ENCODE data around the gene CTTN. TPM values are rescaled to one million over a fixed set of nuclear protein-coding genes. Genes with fewer than 3 reads are reported as not detected.

Gene CTTN
- total RNA-seq, 1 donor: 406 TPM

DNA sequence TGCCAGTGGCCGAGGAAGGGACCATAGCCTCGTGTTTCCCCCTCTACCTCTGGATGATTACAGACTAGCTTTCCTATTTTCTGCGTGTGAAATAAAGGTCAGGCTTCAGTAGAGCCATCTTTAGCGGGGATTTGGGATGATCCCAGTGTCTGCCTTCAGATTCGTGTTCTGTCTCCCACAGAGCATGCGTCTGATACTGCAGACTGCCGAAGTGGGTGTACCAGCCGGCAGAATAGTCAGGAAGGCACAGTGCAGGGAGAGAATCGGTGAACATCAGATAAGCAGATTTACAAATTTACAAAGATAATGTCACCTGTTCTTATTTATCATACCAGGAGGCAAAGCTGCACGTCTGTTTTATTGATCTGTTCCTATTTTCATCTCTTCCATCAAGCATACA is 11.1 kb downstream of the CTTN start:
- DNase-seq (ENCODE audit: low read depth): no peak
- H3K4me3 ChIP-seq (ENCODE audit: low read depth, low read length): no peak overlapping the region
- no peak for TF ChIP-seq CTCF (IDR thresholded peaks at IDR 0.05; ENCODE audit: insufficient read depth, low read depth, low read length)

GRCh38 chr11:70409871-70410270 is 11.5 kb downstream of the CTTN start:
- no peak for DNase-seq (ENCODE audit: low read depth)
- TF ChIP-seq CTCF (IDR thresholded peaks at IDR 0.05; ENCODE audit: insufficient read depth, low read depth, low read length): no peak

GRCh38 chr11:70410276-70411205 is 12.2 kb downstream of the CTTN start:
- no peak overlapping the region for H3K4me3 ChIP-seq (ENCODE audit: low read depth, low read length)
- no peak for DNase-seq (ENCODE audit: low read depth)
- no peak for TF ChIP-seq CTCF (IDR thresholded peaks at IDR 0.05; ENCODE audit: insufficient read depth, low read depth, low read length)

More at GRCh38 chr11:70409871-70410270, 11.5 kb downstream of the CTTN start:
- H3K4me3 ChIP-seq (ENCODE audit: low read depth, low read length): no peak overlapping the region

DNA sequence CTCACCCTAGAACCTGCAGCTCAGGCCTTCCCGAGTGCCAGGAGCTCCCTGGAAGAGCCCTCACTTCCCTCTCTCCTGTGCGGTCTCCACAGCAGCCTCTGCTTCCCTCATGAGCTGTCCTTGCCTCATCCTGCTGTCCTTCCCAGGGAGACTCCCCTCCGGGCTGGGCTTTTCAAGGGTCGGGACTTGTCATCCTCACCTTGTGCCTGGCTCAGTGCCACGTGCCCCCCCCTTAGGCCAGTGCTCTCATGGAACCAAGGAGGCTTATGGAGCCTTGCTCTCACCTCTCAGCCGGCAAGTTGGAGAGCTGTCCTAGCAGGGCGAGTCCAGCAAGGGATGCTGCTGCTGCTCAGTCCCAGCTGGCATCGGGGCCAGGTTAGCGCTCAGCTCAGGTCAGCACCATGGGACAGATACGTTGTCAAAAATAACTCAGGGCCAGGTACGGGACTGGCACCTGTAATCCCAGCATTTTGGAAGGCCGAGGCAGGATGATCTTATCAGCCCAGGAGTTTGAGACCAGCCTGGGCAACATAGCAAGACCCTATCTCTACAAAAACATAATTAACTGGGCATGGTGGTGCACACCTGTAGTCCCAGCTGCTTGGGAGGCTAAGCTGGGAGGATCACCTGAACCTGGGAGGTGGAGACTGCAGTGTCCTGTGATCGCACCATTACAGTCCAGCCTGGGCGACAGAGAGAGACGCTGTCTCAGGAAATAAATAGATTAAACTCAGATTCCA is 13.6 kb downstream of the CTTN start:
- no peak for DNase-seq (ENCODE audit: low read depth)
- no peak overlapping the region for H3K4me3 ChIP-seq (ENCODE audit: low read depth, low read length)
- TF ChIP-seq CTCF (IDR thresholded peaks at IDR 0.05; ENCODE audit: insufficient read depth, low read depth, low read length): no peak

DNA sequence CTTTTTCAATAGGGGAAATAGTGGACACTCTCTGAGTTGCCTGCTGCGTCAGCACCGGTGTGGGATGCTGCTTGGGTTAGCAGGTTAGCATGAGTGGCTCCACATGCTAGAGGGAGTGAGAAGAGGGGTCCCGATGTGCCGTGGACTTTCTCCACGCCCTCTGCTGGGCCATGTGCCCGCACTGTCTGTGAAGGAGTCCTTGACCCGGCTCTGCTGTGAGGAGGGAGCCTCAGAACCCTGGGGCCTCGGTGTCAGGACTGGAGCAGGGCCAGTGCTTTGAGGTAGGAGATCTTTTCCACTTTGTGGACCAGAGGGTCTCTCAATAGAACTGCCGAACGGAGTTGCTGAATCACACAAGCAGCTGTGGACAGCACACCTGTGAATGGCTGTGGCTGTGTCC is 14.8 kb downstream of the CTTN start:
- TF ChIP-seq CTCF (IDR thresholded peaks at IDR 0.05; ENCODE audit: insufficient read depth, low read depth, low read length): no peak
- H3K4me3 ChIP-seq (ENCODE audit: low read depth, low read length): no peak overlapping the region
- no peak for DNase-seq (ENCODE audit: low read depth)

GRCh38 chr11:70414341-70415100 is 16.2 kb downstream of the CTTN start:
- no peak for DNase-seq (ENCODE audit: low read depth)
- no peak for TF ChIP-seq CTCF (IDR thresholded peaks at IDR 0.05; ENCODE audit: insufficient read depth, low read depth, low read length)
- no peak overlapping the region for H3K4me3 ChIP-seq (ENCODE audit: low read depth, low read length)
